OCI-LY7 (cell line): ENCODE data around the gene SNX19.

ENCODE experiments used
- EZH2phosphoT487 ChIP-seq: fragments of 200-600 bp; sonication (generic); IDR thresholded peaks from 2 replicates; pipeline ENCODE4 v1.6.1; 2018; ENCODE audit warnings: low read depth, borderline replicate concordance, mild to moderate bottlenecking, mixed run types, antibody characterized with exemption, low read length, moderate library complexity, mixed read lengths
- TF ChIP-seq, protein P1 (sequence below): fragments of 200-600 bp; sonication (generic); conservative IDR thresholded peaks from 2 replicates; pipeline ENCODE4 v1.5.1; 2014; ENCODE audit warnings: mild to moderate bottlenecking, antibody characterized with exemption, low read length, moderate library complexity, mixed read lengths

GRCh38 chr11:130882138-130882551, 34.1 kb downstream of the SNX19 start:
- TF ChIP-seq, protein P1, sequence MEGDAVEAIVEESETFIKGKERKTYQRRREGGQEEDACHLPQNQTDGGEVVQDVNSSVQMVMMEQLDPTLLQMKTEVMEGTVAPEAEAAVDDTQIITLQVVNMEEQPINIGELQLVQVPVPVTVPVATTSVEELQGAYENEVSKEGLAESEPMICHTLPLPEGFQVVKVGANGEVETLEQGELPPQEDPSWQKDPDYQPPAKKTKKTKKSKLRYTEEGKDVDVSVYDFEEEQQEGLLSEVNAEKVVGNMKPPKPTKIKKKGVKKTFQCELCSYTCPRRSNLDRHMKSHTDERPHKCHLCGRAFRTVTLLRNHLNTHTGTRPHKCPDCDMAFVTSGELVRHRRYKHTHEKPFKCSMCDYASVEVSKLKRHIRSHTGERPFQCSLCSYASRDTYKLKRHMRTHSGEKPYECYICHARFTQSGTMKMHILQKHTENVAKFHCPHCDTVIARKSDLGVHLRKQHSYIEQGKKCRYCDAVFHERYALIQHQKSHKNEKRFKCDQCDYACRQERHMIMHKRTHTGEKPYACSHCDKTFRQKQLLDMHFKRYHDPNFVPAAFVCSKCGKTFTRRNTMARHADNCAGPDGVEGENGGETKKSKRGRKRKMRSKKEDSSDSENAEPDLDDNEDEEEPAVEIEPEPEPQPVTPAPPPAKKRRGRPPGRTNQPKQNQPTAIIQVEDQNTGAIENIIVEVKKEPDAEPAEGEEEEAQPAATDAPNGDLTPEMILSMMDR, result no peak
- no peak for TF ChIP-seq EZH2phosphoT487
